CD4-positive, alpha-beta T cell treated with Interleukin-17A for 1 hour (primary cell): ENCODE data around the gene PARD3.
"Not testable (repeated sequence)": the region's sequence is repeated elsewhere in the genome, so short reads cannot be mapped to it uniquely, and the experiment has no call there.

Source experiments
- DNase-seq: peaks from one replicate; pipeline ENCODE4 v3.0.0-alpha.2; 2020

PARD3 gene

GRCh38 chr10:34408381-34408780 lies 406.7 kb downstream of the PARD3 start:
- no peak for DNase-seq

GRCh38 chr10:34407324-34407805 lies 407.7 kb downstream of the PARD3 start:
- DNase-seq, result no peak

GRCh38 chr10:34406463-34407323 lies 408.4 kb downstream of the PARD3 start:
- no peak for DNase-seq

- no peak for DNase-seq
Observed at GRCh38 chr10:34405611-34406462, 409.3 kb downstream of the PARD3 start.

GRCh38 chr10:34403512-34403911 lies 411.6 kb downstream of the PARD3 start:
- DNase-seq, result no peak

- DNase-seq, result no peak
Observed at GRCh38 chr10:34400075-34400474, 415.0 kb downstream of the PARD3 start.

GRCh38 chr10:34399013-34399412 lies 416.1 kb downstream of the PARD3 start:
- DNase-seq, result no peak

GRCh38 chr10:34397324-34397723 lies 417.8 kb downstream of the PARD3 start:
- DNase-seq, result no peak

GRCh38 chr10:34396663-34397062 lies 418.4 kb downstream of the PARD3 start:
- DNase-seq, result no peak

GRCh38 chr10:34392641-34393170 lies 422.4 kb downstream of the PARD3 start:
- DNase-seq, result no peak

GRCh38 chr10:34391168-34391567 lies 423.9 kb downstream of the PARD3 start:
- DNase-seq, result not testable (repeated sequence)

GRCh38 chr10:34389801-34390200 lies 425.3 kb downstream of the PARD3 start:
- DNase-seq, result no peak

GRCh38 chr10:34386921-34387320 lies 428.2 kb downstream of the PARD3 start:
- no peak for DNase-seq

- DNase-seq, result no peak
Observed at GRCh38 chr10:34384372-34384771, 430.7 kb downstream of the PARD3 start.

- DNase-seq, result no peak
Observed at GRCh38 chr10:34382626-34383025, 432.5 kb downstream of the PARD3 start.

GRCh38 chr10:34380856-34381255 lies 434.2 kb downstream of the PARD3 start:
- no peak for DNase-seq

GRCh38 chr10:34378297-34378696 lies 436.8 kb downstream of the PARD3 start:
- DNase-seq, result no peak

GRCh38 chr10:34377833-34378232 lies 437.3 kb downstream of the PARD3 start:
- DNase-seq, result no peak

GRCh38 chr10:34374356-34375045 lies 440.6 kb downstream of the PARD3 start:
- DNase-seq, result no peak

- no peak for DNase-seq
Observed at GRCh38 chr10:34373211-34373610, 441.9 kb downstream of the PARD3 start.

GRCh38 chr10:34372509-34372908 lies 442.6 kb downstream of the PARD3 start:
- DNase-seq, result no peak

GRCh38 chr10:34370126-34370525 lies 445.0 kb downstream of the PARD3 start:
- no peak for DNase-seq

GRCh38 chr10:34369120-34369519 lies 446.0 kb downstream of the PARD3 start:
- DNase-seq, result no peak
